GM18907 (cell line): ENCODE results near the gene CRIP1.

Experiments
- ATAC-seq: cut with Tn5 transposase; IDR thresholded peaks from one replicate; pipeline ENCODE4 v1.9.1; 2021; ENCODE audit warnings: mild to moderate bottlenecking, moderate library complexity; ENCODE audit not compliant: unreplicated experiment

The CRIP1 gene

DNA sequence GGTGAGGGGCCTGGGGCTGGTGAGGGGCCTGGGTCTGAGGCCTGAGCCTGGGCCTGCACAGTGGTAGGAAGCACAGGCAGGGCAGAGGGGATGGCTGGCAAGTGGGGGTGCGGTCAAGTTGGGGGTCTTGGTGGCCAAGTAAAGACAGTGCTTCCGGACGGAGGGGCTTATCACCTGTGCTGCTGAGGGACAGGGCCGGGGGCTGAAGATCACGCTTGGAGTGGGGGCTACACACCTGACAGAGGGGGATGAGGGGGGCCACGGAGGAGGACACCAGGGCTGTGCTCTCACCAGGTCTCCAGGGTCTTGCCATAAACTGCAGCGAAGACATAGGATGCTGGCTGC is 16.6 kb downstream of the CRIP1 start:
- ATAC-seq: no peak

DNA sequence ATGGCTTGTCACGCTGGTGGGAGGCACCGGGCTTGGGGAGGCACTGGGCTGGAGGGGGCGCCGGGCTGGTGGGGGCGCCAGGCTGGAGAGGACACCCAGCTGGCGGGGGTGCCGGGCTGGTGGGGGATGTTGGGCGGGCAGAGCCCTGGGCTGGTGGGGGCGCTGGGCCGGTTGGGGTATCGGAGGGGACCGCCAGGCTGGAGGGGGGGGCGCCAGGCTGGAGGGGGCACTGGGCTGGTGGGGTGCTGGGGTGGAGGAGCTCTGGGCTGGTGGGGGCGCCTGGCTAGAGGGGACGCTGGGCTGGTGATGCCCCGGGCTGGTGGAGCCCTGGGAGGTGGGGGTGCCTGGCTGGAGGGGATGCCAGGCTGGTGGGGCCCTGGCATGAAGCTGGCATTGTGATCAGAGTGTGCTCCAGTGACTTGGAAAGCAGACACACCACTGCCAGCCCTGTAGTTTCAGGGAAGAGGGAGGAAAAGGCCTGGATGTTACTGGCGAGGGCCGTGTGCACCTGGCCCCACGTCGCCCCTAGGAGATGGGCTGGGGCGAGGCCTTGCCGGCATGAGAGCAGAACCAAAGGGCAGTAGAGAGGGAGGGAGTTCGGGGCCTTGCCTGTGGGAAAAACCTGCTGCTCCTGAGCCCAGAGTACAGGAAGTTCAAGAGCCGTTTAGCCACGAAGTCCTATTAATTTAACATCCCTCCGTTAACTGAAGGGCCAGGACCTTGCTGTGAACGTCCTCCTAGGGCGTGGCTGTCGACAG is 17.4 kb downstream of the CRIP1 start:
- ATAC-seq: no peak

DNA sequence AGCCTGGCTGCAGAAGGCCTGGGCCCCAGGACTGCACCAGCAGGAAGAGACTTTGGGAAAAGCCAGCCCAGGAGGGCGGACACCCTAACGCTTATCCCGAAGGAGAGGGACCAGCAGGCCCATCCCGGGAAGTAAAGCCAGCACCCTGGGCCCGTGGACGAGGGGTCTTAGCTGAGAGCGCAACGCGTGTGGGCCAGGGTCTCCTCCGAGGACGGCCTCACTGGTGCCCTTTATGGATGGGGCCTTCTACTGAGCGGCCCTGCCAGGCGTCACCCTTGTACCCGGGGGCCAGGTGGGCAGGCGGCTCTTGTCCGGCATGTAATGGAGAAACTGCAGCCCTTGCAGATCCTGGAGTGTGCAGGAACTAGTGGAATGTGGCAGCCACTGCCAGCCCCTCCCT is 18.4 kb downstream of the CRIP1 start:
- no peak for ATAC-seq

DNA sequence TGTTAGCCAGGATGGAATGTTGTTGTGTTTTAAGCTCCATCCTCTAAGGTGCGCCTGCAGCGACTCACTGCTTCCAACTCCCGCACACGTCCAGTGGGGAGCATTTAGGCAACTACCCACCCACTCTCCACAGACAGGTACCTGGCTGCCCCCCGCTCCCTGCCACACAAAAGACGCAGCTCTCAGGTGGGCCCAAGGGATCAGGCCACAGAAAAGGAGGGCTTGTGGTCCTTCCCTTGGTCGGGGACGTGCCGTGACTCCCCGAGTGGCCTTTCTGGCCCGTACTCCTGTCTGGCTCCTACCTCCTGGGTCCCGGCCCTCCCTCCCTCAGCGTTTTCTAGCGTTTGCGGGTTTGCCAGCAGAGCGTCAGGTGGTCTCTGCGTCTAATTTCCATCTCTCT is 20.6 kb downstream of the CRIP1 start:
- no peak for ATAC-seq

DNA sequence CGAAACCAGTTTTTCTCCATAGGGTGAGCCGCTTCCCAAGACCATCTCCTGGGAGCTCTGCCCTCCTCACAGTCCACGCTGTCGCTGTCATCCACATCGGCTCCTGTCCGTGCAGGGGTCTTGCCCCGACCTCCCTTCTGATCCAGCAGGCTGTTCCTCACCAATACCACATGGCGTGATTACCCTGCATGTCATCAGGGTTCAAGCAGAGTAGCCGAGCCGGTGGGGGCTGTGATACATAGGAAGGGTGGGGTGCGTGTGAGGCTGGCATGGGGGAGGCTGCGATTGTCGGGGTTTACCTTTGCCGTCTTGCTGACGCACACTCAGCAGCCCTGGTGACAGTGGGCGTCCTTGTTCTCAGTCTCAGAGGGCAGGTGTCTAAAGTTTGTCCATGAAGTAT is 21.4 kb downstream of the CRIP1 start:
- no peak for ATAC-seq

DNA sequence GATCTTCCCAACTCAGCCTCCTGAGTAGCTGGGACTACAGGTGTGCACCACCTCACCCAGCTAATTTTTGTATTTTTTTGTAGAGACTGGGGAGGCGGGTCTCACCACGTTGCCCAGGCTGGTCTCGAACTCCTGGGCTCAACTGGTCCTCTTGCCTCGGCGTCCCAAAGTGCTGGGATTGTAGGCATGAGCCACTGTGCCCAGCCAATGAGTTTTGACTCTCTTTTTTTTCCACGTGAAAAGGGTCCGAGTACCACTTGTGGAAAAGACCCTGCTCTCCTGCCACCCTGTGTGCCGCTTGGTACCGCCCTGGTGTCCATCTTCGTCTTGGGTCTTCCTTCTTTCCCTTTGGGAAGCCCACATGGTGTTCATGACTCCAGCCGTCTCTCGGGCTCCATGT is 21.9 kb downstream of the CRIP1 start:
- ATAC-seq: no peak

DNA sequence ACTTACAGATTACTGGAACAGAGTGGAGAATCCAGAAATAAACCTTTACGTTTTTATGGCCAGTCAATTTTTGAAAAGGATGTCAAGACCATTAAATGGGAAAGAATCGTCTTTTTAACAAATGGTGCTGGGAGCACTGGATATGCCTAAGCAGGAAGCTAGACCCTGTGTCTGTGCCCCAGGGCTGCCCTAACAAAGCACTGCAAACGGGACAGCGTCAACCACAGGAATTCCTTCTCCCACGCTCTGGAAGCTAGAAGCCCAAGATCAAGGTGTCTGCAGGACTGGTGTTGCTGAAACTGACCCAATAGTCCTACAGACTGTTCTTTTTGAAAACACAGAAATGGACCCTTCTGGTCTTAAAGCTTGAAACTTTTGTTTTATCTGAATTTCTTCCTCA is 30.4 kb downstream of the CRIP1 start:
- ATAC-seq: no peak

DNA sequence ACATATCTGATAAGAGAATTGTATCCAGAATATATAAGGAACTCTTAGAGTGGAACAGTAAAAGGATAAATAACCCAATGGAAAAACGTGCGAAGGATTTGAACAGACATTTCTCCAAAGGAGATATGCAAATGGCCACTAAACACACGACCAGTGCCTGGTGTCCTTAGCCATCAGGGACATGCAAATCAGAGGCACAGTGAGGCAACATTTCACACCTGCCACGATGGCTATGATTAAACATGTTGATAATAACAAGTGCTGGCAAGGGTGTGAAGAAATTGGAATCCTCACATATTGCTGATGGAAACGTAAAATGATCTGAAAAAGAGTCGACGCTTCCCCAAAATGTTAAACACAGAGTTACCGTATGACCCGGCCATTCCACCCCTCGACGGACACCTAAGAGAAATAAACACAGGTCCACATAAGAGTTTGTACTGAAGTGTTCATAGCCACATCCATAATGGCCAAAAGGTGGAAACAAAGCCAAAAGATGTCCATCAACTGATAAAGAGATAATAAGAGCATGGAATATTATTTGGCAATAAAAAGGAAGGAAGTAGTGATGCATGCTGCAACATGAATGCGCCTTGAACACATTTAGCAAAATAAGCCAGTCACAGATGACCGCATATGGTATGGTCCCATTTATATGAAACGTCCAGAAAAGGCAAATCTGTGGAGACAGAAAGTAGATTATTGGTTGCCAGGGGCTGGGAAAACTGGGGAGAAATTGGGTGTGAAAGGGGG is 33.4 kb downstream of the CRIP1 start:
- no peak for ATAC-seq

DNA sequence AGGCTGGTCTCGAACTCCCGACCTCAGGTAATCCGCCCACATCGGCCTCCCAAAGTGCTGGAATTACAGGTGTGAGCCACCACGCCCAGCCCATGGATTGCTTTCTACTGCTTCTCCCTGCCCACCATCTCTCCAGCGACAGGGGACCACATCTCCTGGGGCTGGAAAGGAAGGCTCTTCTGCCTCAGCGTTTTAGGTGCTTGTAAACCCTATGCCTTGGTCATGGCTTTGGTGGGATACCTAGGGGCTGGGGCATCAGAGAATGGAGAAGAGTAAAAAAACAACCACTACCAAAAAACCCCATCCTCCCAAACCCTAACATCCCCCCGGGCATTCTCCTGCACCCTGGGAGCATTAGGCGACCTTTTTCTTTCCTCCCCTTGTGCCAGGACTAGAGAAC is 38.6 kb downstream of the CRIP1 start:
- ATAC-seq: no peak

DNA sequence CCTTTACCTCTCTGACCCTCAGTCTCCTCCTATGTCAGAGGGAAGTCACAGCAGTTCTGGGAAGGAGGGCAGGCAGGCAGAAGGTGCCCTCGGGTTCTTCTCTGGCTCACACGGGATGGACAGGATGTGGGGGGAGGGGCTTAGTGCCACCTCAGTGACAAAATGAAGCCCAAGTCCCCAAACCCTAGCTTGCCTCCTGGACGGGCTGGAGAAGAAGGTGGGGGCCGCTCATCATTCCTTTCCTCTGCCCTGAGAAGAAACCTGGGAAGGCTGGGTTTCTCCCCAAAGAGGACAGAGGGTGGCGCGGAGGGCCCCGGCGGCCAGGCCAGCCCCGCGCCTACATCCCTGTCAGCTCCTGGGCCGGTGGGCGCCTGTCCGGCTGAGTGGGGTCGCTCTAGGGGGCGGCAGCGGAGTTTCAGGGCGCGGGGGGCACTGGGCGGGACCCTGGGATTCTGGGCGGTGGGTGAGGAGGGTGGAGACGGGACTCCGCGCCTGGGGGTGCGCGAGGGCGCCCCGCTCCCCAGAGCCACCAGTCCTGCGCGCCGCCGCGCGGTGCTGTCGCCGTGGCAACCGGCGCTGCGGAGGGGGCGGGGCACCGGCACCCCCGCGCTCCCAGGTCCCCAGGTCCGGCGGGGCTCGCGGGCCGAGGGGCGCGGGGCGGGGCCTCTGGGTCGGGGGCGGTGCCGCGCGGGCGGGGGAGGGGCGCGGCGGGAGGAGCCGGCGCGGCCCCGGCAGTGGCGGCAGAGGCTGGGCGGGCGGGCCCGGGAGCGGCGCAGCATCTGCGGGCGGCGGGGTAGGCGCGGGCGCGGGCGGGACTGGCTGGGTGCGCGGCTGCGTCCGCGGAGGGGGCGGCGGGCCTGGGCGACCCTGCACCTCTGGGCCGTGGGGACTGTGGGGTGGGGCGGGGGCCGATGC is 39.4 kb downstream of the CRIP1 start, which contains the start of gene TMEM121:
Gene TMEM121, plus strand, starts transcription at position 723 of the 915 bp plus-strand sequence. CDS start 2,252 bp downstream, outside the sequence.
- no peak for ATAC-seq

DNA sequence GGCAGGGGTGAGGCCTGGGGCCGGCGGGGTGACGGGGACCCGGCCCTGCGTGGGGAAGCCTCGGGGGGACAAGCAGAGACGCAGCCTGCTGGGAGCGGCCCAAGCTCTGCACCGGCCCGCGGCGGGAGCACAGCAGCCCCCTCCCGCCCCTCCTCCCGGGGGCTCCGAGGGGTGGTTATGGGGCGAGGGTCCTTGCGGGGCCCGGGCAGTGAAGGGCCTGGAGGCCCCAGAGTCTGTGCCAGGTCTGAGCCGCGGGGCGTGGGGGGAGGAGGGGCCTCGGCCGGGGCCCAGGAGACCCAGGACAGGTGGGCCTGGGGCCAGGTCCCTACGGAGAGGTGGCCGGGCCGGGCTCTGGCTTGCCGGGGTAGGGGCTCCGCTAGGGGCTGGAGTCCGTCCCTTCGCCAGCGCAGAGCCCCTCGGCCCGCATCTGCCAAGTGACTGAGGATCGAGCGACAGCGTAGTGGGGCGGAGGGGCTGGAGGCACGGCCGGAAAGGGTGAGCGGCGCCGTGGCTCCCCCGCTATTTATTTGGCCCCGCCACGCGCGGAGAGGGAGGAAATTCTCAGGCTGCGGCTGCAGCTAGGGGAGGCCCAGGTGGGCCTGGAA is 40.2 kb downstream of the CRIP1 start:
- no peak for ATAC-seq

DNA sequence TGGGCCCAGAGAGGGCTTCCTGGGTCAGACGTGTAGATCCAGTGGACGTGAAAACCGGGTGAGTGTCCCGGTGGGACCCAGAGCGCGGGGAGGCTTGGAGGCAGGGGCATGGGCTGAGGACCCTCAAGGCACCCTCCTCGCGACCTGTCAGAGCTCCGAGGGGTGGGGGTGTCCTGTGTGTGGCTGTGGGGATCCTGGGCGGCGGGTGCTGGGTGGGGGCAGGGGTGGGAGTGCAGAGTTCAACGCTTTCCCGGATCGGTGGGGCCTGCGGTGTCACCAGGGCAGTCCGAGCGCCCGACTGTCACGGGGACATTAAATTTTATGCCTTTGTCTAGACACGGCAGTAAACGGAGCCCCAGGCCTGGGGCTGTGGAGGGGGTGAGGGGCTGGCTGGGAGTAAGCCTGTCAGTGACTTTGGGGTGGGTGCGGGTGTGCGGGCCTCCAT is 40.7 kb downstream of the CRIP1 start:
- ATAC-seq: no peak

DNA sequence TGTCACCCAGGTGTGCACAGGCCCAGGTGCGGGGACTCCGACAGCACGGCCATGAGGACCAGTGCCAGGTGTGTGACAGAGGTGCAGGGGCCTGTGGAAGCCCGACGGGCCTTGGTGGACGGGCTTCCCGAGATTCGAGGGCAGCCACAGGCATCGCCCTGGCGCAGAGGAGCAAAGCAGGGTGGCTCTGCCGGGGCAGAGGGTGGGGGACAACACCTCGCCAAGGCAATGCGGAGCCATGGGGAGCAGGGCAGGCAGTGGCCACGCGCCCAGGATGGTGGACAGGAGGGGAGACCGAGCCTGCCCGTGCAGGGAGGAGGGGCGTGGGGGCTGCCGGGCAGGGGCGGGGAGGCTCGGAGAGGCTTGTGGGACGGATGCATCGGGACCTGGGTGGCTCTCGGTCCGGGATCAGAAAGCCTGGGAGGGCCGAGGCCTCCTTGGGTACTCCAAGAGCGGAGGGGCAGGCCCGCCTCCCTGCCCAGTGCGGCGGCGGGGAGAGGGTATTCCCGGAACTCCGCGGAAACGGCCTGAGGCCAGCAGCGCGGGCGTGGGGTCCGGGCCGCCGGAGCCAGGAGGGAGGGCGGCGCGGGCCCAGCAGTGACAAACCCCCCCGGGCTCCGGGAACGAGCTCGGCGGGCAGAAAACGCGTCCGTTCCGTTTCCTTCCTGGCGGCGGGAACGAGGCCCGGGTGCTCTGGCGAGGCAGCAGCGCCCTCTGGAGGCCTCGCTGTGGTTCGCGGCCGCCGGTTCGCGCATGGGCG is 41.3 kb downstream of the CRIP1 start:
- ATAC-seq: peak; percentile 47

DNA sequence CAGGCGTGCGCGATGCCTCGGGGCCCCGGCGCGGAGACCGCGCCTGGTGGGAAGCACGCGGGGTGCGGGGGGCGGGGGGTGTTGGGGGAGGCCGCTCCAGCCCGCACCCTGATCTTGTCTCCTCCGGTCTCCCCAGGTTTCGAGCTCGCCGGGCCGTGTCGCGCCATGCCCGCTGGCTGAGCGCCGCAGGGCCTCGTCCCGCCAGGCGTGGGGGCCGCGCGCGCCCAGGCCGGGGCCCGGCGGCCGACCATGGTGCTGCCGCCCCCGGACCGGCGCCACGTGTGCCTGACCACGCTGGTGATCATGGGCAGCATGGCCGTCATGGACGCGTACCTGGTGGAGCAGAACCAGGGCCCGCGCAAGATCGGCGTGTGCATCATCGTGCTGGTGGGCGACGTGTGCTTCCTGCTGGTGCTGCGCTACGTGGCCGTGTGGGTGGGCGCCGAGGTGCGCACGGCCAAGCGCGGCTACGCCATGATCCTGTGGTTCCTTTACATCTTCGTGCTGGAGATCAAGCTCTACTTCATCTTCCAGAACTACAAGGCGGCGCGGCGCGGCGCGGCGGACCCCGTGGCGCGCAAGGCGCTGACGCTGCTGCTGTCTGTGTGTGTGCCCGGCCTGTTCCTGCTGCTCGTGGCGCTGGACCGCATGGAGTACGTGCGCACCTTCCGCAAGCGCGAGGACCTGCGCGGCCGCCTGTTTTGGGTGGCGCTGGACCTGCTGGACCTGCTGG is 42.1 kb downstream of the CRIP1 start:
- no peak for ATAC-seq

DNA sequence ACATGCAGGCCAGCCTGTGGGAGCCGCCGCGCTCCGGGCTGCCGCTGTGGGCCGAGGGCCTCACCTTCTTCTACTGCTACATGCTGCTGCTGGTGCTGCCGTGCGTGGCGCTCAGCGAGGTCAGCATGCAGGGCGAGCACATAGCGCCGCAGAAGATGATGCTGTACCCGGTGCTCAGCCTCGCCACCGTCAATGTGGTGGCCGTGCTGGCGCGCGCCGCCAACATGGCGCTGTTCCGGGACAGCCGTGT is 42.6 kb downstream of the CRIP1 start:
- no peak for ATAC-seq

DNA sequence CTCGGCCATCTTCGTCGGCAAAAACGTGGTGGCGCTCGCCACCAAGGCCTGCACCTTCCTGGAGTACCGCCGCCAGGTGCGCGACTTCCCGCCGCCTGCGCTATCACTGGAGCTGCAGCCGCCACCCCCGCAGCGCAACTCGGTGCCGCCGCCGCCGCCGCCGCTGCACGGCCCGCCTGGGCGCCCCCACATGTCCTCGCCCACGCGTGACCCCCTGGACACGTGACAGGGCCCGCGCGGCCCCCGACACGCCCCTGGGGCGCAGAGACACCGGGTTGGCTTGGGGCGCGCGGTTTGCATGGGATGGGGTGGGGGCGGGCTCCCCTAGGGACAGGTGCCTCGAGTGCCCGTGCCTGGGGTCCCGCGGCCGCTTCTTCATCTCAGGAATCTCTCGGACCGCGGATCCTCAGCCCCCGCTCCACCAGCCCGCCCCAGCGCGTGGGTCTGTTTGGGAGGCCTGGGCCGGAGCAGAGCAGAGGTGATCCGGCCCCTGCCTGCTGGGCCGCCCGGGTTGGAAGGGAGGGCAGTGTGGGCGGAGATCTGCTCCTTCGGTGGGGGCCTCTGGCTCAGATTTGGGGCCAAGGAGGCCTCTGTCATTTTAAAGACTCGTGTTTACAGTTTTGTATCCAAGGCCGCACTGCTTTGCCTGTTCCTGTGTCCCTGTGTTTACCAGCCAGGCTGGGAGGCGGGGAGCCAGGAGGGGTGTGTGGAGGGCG is 43.0 kb downstream of the CRIP1 start:
- no peak for ATAC-seq

DNA sequence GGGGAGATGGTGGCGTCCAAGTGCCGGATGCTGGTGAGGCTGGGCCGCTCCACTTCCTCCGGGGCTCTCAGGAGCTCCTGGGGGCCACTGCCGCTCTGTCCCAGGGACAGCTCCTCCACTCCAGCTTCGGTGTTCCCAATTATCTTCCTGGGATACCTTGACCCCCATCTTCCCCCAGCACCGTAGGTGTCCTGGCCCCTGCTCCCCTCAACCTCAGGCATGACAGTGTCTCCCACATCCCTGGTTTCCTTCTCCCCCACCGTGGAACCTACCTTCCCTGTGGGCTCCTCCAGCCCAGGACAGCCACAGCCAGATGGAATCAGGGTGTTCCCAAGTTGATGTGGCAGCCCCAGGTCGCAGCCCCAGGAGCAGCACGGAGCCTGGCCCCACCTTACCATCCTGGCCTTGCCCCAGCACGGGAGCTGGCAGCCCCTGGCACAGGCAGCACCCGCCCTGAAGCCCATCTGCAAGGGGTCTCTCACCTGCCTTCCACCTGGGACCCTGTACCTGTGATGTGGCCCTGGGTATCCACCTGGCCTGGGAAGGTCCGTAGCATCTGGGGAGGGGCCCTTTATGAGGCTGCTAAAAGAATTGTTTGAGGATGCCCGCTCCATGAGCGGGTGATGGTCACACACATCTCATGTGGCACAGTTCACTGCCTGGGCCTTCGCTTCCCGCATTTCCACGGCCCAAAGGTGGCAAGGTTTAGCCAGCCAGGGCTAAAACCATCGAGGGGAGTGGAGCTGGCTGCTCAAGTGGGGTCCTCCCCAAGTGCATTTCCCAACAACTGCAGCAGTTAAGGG is 43.8 kb downstream of the CRIP1 start:
- no peak for ATAC-seq

DNA sequence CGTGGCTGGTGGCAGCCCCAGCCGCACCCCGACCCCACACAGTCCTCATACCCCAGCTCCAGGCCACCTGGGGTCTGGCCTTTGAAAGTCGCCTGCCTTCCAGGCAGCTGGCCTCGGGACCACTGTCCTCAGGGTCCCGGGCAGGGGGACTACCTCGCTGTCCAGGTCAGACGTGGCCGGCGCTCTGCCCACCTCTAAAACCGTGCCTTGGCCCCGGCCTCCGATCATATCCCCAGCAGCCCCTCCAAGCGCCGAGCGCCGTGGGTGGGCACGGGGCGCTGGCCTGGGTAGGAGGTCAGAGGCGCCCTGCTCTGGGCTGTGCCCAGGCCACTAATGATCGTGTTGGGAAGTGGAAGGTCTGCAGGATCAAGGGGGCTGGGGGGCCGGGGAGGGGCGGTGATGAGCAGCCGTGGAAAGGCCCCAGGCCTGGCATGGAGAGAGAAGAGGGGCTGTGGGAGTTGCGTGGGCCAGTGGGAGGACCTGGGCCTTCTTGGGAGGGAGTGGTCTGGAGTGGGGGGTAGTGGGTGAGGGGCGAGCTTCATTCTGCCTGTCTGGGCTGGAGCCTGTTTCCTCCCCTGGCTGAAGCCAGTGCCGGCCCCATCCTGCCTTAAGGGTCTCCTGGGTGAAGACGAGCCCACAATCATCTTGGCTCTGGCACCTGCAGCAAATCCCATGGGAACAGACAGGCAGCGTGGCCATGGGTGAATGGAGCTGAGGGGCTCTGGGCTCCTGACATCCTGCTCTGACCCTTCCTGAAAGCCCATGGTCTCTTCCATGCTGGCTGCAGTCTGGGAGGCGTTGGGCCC is 44.6 kb downstream of the CRIP1 start:
- ATAC-seq: no peak
